GM21737 (cell line): ENCODE results near the gene ATP10A.
"Not testable (repeated sequence)": the region's sequence is repeated elsewhere in the genome, so short reads cannot be mapped to it uniquely, and the experiment has no call there.

ENCODE experiments used
- ATAC-seq: cut with Tn5 transposase; IDR thresholded peaks from one replicate; pipeline ENCODE4 v1.9.1; 2021; ENCODE audit warnings: mild to moderate bottlenecking, moderate library complexity; ENCODE audit not compliant: unreplicated experiment

ATP10A gene

DNA sequence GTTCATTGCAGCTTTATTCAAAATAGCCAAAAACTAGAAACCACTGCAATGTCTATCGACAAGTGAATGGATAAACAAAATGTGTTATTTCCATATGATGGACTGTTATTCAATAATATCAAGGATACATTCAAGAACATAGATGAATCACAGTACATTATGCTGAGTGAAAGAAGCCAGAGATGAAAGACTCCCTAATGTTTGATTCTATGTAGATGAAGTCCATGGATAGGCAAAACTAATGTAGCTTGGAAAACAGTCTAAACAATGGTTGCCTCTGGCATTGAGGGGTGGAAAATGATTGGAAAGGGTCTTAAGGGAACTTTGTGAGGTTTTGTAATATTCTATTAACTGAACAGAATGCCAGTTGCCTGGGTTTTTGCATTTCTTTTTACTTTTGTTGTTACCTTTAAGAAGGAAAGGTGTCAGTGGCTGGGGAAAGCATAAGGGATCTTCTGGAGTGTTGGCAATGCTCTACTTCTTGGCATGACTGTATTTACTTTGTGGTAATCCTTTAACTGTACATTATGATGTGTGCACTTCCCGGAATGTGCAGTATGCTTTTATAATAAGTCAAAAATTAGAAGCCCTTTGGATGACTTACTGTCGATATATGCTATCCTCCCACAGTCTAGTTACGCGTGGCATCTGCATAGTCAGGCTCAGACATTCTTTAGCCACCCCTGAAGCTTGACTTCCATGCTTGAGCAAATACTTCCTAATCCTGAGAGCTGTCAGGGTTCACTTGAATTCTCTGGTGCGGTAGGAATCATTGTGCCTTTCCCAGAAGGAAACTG is 20.5 kb upstream of the ATP10A start:
- no peak for ATAC-seq

DNA sequence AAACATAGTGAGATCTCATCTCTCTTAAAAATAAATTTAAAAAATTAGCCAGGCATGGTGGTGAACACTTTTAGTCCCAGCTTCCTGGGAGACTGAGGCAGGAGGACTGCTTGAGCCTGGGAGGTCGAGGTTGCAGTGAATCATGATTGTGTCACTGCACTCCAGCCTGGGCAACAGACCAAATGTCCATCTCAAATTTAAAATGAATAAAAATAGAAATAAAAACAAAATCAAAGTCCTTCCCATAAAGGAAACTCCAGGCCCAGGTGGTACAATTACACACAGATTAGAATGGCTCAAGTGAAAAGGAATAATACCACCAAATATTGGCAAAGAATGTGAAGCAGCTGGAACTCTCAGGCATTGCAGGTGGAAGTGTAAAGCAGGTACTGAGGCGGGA is 19.3 kb upstream of the ATP10A start:
- ATAC-seq, result no peak

DNA sequence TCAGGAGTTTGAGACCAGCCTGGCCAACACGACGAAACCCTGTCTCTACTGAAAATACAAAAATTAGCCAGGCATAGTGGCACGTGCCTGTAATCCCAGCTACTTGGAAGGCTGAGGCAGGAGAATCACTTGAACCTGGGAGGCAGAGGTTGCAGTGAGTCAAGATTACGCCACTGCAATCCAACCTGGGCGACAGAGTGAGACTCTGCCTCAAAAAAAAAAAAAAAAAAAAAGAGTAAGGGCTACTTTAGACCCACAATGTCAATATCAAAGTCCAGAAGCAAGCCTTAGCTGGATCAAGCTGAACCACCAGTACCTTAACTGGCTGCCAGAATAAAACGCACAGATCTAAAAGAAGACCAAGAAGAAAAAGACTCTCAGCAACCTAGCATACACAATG is 17.8 kb upstream of the ATP10A start:
- ATAC-seq, result not testable (repeated sequence)

DNA sequence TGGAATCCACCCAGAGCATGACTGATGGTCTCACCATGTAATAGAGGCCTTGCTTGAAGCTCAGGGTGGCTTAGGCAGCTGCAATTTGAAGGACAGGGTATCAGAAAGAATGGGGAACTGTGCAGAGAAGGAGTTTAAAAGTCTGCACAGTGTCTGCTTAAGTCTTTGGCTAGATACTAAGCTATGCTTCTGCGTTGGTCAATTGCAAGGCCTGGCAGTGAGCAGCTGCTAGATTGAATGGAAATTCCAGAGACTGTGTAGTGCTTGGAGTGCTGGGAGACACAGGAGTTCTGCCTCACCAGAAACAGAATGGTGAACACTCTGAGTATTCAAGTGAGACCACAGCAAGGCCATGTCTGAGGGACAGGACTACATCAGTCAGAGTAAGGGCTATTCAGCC is 17.3 kb upstream of the ATP10A start:
- ATAC-seq, result no peak

DNA sequence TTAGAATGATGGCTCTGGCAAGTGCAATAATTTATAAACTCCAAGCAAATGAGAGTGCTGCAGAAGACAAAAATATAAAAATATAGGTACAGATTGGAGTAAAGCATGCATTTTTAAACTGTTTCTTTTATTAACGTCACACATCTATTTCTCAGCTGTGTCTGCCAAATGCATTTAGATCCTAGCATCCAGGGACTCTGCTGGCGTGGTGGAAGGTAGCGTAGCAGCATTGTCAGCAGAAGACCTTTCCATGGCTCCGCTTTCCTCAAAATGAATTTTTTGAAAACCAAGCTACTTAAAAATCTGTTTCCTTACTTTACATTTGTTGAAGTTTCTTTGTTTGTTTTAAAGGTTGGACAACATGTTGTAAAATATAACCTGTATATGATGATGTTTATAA is 16.3 kb upstream of the ATP10A start:
- no peak for ATAC-seq

DNA sequence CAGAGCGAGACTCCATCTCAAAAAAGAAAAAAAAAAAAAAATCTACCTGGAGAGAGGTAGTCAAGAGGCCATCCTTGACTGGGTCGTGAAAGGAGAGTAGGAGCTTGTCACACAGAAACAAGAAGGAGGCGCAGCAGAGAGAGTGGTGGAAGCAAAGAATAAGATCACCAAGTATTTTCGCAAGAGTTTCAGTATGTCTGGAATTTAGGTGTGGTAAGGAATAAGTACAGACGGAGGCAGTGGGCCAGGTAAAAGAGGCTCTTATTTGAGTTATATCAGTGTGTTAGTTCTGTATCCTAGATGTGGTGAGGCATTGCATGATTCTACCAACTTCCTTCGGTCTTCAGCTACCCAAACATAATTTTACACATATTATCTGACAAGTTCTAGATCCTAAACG is 14.6 kb upstream of the ATP10A start:
- ATAC-seq, result no peak

DNA sequence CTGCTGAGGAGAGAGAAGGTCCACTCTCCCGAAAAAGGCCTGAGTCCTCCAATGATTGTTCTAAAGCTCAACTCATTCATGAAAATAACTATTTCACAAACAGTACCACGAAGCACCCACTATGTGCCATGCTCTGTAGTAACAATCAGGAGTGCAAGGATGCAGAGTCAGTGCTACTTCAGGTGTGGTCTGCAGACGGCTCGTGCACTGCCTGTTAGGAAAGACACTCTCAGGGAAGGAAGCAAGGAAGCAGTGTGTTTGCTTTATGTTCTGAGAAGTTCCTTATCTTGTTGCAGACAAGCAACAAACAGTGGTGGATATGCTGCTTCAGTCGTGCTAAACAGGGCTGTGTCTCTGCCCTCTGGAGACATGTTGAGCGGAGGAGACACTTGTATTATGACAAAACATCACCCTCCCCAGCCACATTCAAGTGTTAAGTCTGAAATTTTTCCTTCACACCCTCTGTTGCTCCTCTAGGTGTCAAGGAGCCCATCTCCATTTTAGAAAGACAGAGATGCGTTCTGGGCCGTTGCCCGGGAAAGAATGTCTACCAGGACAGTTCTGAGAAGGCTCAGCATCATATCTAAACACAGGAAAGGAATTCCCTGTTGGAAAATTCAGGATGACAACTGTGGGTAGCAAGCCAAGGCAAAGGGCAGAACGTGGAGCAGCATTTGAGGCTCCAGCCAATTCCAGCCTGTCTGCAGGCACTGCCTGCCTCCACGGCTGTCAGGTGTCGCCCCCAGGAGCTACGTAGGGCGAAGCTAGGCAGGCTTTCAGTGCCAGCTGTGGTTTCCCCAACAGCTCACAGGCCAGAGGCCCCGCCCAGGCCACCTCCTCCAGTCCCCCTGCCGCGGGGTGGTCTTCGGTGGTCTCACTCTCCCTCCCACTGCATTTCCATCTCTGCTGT is 13.4 kb upstream of the ATP10A start:
- ATAC-seq, result no peak

DNA sequence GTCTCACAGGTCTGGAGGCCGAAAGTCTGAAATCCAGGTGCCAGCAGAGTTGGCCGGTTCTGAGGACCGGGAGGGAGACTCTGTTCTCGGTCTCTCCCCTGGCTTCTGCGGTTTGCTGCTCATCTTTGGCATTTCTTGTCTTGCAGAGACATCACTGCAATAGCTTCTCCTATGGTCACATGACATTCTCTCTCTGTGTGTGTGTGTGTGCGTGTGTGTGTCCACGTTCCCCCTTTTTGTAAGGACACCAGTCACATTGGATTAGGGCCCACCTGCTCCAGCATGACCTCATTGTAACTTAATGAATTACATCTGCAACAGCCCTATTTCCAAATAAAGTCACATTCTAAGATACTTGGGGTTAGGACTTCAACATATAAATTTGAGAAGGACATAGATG is 12.4 kb upstream of the ATP10A start:
- no peak for ATAC-seq

DNA sequence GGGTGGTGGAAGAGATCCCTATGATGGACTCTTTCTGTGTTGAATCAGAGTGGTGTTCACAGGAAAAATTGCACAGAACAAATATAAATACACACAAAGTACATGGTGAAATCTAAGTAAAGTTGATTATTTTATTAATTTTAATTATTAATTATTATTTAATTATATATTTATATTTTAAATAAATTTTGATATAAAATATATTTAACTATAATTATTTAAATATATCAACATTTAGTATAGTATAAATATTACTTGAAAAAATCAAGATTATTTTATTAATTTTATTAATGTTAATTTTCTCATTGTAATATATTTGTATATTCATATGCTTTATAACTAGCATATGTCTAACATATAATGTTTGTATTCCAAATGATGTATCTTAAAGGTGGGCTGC is 11.3 kb upstream of the ATP10A start:
- no peak for ATAC-seq

DNA sequence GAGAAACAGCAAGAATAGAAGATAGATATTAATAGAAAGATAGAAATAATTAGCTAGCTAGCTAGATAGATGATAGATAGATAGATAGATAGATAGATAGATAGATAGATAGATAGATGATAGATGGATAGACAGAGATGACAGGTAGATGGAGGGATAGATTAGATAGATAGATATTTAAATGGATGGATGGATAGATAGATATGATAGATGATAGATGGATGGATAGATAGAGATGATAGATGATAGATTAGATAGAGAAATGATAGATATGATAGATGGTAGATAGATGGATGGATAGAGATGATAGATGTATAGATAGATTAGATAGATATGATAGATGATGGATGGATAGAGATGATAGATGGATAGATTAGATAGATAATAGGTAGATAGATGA is 8.3 kb upstream of the ATP10A start:
- ATAC-seq, result no peak

DNA sequence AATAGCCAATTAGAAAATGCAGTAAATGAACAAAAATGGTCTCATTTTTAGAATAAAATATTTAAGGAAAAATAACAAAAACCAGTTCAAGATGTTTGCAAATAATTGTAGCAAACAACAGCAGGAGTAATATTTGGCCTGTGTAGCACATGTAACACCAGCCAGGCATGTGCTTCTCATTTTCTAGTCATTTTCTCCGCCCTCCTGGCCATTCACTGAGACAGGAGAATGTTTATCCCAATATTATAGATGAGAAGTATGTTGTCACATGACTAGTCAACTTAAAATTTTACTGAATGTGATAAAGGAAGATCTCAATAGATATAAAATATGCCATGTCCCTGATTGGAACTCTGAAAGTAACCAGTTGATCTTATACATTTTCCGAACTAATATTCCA is 7.8 kb upstream of the ATP10A start:
- no peak for ATAC-seq

DNA sequence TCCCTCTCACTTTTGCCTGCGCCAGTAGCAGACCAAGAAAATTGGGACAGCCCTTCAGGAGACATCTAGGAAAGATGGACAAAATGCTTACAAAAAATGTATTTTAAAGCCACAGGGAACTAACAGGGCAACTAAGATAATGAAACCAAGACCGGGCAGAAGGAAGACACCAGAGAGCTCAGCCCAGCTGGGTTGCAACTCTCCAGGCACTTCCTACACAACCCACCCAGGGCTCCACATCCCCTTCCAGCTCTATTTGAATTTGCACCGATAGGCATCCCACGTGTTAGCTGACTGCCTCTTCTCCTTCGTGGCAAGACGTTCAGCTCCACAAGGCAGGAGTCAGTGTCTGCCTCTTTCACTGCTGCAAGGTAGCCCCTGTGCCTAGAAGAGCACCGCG is 6.6 kb upstream of the ATP10A start:
- ATAC-seq, result no peak

DNA sequence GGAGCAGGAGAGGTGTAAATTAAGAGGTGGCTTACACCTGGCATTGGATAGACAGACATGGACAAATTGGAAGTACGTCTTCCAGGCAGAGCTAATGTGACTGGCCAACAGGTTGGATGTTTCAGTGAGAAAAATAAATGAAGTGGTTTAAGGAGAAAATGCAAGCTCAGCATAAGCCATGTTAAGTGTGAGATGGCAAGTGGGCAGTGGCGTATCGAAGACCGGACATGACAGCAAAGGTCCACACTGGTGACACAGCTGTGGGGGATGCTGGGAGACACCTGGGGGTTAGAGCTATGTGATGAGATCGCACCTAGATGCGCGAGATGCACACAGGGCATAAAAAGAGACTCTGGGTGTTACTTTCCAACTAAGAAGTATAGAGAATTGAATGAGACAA is 3.7 kb upstream of the ATP10A start:
- no peak for ATAC-seq

DNA sequence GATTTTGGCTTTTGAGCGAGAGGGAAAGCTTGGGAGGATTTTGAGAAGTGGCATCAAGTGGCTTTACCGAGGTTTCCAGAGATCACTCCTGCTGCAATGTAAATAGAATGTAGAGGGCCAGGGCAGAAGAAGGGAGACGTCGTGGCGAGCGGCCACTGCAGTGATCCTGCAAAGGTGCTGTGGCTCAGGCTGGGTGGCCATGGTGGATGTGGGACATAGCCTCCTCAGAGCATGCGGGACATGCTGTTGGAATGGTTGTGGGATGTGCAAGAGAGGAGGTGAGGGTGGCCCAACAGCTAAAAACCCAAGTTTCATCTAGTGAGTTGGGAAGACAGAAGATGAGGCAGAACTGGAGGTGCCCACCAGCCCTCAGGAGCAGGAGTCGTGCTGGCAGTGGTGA is 3.1 kb upstream of the ATP10A start:
- ATAC-seq, result no peak

DNA sequence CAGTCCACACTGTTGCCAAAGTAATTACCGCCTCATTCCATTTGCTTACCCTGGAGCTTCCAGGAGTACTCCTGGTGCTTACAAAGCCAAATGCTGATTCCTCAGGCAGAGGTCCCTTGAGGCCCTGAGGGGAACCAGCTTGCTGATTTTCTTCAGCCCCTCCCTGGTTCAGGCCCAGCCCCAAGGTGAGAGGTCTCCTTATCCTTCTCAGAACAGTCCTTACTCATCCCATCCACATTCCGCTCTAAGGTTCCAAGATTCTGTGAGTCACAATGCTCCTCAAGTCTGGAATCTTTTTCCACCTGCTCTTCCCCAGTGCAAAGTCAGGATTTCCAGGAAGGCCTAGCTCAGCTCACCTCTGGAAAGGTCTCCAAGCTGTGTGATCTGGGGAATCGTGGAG is 1.8 kb upstream of the ATP10A start:
- no peak for ATAC-seq

DNA sequence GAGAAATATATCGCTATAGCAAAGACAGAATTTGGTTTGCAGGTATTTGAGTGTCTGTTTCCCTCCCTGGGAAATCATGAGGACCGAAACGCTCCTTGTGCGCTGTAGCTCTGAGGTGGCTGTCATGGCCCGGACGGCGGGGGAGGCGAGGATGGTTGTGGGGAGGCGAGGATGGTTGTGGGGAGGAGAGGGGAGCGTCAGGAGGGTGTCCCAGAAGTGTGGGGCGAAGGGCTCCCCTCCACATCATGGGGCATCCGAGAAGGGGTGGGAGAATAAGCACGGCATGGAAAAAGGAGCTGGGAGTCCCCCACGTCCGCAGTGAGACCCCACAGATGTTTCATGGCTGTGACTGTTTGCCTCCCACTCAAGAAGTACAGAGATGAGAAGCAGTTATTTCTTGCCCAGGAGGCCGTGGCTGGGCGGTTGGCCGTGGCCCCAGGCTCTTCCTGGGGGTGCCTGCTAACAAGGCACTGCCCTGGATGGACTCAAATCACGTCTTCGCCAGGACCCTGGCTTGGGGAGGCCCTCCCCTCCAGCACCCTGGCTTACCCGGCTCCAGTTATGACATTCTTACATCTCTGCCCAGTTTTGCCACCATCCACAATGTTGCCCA is 947 bp upstream of the ATP10A start:
- ATAC-seq, result no peak

DNA sequence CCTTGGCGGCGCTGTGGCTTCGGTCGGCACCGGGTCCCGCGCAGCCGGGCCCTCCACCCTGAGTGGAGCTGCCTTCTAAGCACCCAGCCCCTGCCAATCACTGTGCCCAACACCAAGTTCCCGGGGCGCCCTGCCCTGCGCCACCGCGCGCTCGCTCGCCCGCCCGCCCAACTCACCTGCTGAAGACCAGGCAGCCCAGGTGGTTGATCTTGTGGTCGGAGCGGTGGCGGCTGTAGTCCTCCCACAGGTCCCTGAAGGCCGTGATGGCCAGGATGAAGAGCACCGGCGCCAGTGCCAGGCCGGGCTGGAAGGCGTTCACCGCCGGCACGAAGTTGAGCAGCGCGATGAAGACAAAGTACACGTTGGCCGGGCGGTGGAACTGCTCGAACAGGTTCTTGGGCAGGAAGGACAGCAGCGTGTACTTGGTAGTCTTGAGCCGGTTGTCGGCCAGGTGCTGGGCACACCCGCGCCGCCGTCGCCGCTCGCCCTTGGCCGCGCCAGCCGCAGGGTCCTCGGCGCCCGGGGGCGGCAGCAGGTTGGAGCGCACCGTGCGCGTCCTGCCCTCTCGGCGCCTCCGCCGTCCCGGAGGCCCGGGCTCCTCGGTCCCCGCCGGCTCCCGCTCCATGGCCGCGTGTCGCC is 536 bp downstream of the ATP10A start:
- ATAC-seq, result no peak

DNA sequence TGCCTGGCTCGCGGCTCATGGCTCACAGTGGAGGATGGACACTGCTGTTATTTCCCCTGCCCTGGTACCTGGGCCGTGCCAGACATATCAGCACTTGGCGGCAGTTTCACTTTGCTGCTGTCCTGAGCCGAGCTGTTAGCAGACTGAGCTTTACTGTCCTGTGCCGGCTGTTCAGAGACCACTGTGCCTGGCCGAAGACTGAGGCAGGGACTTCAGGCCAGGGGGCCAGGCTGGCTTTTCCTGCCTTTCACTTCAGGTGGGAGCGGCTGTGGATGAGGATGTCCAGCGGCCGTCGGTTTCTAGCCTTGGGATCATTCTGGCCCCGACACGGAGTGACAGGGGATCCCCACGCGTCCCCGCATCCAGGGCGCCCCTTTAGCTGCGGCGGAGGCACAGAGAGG is 1.1 kb downstream of the ATP10A start:
- no peak for ATAC-seq

DNA sequence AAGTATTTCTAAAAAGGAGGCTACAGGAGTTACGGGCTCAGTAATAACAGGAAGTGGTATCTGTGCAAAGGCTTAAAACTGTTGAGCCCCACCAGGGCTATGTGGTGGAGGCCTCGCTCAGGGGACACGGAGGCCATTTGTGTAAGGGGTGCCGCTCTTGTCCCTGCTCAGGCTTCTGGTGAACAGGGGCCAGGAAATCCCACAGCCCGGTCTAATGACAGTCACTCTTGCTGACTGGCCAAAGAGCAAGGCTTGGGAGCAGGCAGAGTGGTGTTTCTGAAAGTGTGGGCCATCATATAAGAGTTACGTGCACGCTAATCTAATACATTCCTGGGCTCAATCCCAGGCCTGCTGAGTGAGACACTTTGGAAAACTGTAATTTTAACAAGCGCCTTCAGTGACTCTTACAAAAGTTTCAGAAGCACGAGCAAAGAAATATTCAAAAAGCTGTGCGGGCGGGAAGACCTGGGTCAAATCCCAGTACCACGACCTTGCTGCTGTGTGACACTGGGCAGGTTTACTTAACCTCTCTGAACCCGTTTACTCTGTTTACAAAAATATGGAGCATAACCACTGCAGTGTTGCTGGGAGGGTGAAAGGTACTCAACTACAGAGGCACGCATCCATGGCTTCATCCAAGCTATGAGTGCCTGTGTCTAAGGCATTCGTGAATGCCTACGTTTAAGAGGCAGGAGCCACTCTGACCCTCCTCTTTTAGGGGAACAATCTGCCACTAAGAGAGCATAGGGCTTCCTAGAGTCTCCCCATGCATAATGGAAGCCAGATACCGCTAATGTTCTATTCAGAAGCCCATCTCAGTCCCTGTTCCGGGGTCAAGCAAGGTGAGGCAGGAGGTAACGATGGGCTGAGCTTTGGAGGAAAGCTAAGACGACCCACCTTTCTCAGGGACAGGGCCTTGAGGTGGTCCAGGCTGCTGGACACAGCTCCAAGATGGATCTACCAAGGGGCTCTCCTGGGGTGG is 2.0 kb downstream of the ATP10A start:
- no peak for ATAC-seq
